ENCODE results near the gene ANKRD44. TPM values are rescaled to one million over a fixed set of nuclear protein-coding genes. Genes with fewer than 3 reads are reported as not detected.

Gene ANKRD44
- total and polyA plus RNA-seq, 8 donors: 23.2 to 52.6 (median 29.8) TPM

DNA sequence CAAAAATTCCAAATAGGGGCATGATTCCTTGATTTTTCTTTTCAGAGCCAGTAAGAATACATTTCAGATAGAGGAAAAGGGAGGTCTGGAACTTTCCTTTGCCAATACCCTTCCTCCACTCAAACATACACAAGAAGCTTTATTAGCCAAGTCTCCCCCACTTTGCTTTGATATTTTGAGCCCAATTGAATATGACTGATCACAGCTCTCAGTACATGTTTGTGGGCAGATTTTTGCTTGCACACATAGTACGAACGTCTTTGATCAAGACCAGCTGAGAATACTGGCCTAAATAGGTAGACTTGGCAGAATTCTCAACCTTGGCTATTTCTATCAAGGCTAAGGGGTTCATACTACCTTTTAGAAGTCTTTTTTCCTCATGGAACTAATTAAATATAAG, 235.3 kb downstream of the ANKRD44 start:
- intact Hi-C loops (cut with DNase I): no loop called here
- no peak for ATAC-seq
- Histone ChIP-seq H3K9me3 (no peaks in the 10 kb centered on the region), H3K27me3 (no peaks in the 10 kb centered on the region), H3K4me3 (no peak overlapping the region), H3K27ac (no peak overlapping the region), H3K36me3 (peaks cover 0 to 32% of the 10 kb centered on the region in 2 donors), H3K4me1 (peaks cover 0 to 6% of the 10 kb centered on the region in 2 donors)
- DNase-seq: no peak
- TF ChIP-seq, protein P1, sequence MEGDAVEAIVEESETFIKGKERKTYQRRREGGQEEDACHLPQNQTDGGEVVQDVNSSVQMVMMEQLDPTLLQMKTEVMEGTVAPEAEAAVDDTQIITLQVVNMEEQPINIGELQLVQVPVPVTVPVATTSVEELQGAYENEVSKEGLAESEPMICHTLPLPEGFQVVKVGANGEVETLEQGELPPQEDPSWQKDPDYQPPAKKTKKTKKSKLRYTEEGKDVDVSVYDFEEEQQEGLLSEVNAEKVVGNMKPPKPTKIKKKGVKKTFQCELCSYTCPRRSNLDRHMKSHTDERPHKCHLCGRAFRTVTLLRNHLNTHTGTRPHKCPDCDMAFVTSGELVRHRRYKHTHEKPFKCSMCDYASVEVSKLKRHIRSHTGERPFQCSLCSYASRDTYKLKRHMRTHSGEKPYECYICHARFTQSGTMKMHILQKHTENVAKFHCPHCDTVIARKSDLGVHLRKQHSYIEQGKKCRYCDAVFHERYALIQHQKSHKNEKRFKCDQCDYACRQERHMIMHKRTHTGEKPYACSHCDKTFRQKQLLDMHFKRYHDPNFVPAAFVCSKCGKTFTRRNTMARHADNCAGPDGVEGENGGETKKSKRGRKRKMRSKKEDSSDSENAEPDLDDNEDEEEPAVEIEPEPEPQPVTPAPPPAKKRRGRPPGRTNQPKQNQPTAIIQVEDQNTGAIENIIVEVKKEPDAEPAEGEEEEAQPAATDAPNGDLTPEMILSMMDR (IDR thresholded peaks at IDR 0.05): no peak

DNA sequence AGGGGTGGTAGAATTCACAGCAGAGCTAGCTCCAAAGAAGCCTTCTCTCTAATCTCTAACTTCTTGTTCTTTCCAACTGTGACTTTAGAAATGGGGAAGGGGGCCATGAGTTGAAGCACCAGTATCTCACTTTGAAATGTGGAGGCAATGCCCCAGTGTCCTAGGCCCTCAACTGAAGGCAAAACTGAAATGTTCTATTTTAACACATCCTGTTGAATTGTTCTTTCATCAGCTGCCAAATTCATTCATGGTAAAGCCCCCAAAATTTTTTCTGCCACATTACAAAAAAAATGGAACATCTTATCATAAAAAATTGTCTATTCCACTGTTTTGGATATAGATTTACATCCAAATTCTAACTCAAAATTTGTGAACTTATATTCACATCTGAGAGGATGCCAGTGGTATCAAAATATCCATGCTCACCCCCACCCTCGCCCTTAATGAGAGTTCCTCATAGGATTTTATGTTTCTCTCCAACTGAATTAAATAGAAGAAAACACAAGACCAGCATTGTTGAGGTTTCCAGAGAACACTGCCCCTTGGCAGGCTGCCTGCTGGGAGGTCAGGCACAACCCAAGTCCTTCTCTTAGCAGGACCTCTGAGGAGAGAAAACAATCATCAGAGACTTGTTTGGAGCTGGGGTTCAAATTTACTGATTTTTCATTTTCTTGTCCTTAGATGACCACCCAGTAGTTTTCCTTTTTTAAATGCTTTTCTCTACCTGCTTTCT, 236.7 kb downstream of the ANKRD44 start:
- ATAC-seq (no peak), DNase-seq (no peak)

GRCh38 chr2:197073270-197073669, 237.3 kb downstream of the ANKRD44 start:
- Histone ChIP-seq H3K4me1 (peaks cover 0 to 6% of the 10 kb centered on the region in 2 donors), H3K9me3 (no peaks in the 10 kb centered on the region), H3K36me3 (peaks cover 0 to 26% of the 10 kb centered on the region in 2 donors), H3K4me3 (no peak overlapping the region), H3K27ac (no peak overlapping the region), H3K27me3 (no peaks in the 10 kb centered on the region)
- no peak for ATAC-seq
- intact Hi-C loops (cut with DNase I): no loop called here
- DNase-seq: no peak
- TF ChIP-seq, protein P1 (IDR thresholded peaks at IDR 0.05): no peak

More for the DNA sequence above, 236.7 kb downstream of the ANKRD44 start:
- TF ChIP-seq, protein P1 (IDR thresholded peaks at IDR 0.05): no peak
- no peaks in the 10 kb centered on the region for H3K27me3 ChIP-seq
- H3K9me3 ChIP-seq: no peaks in the 10 kb centered on the region
- H3K27ac ChIP-seq: peak overlapping the region in 1 of 2 donors; percentile 36
- intact Hi-C loops (cut with DNase I): no loop called here
- peaks cover 0 to 30% of the 10 kb centered on the region in 2 donors for H3K36me3 ChIP-seq
- H3K4me3 ChIP-seq: no peak overlapping the region
- H3K4me1 ChIP-seq: peaks cover 0 to 6% of the 10 kb centered on the region in 2 donors

GRCh38 chr2:197072533-197072932, 238.0 kb downstream of the ANKRD44 start:
- ATAC-seq (no peak), DNase-seq (no peak)
- peaks cover 0 to 19% of the 10 kb centered on the region in 2 donors for H3K36me3 ChIP-seq
- intact Hi-C loops (cut with DNase I): no loop called here
- TF ChIP-seq, protein P1 (IDR thresholded peaks at IDR 0.05): no peak
- no peak overlapping the region for H3K4me3 ChIP-seq
- H3K9me3 ChIP-seq: no peaks in the 10 kb centered on the region
- no peak overlapping the region for H3K27ac ChIP-seq
- no peaks in the 10 kb centered on the region for H3K27me3 ChIP-seq
- peaks cover 0 to 6% of the 10 kb centered on the region in 2 donors for H3K4me1 ChIP-seq

DNA sequence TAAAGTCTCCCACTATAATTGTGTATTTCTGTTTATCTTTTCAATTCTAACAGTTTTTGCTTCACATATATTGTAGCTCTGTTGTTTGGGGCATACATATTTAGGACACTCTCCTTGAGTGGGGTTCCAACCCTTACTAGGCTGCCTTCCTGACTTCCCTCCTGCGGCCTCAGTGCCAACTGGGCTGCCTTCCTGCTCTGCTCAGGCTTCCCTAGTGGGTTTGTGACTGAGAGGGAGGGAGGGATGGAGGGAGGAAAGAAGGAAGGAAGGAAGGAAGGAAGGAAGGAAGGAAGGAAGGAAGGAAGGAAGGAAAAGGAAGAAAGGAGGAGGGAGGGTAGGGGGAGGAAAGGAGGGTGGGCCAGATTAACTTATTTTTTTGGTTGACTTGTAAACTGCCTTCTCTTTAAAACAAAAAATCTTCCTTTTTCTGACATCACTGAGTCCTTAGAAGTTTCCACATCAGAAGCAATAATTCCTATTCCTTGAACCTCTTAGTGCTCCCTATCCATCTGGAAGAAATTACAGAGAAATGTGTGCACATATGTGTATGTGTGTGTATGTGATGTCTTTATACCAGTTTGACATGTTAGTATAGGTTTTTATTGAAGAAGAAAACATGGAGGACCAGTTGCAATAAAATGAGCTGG, 238.7 kb downstream of the ANKRD44 start:
- peaks cover 0 to 6% of the 10 kb centered on the region in 2 donors for H3K4me1 ChIP-seq
- DNase-seq (no peak), ATAC-seq (no peak)
- H3K36me3 ChIP-seq: peaks cover 0 to 12% of the 10 kb centered on the region in 2 donors
- no peaks in the 10 kb centered on the region for H3K27me3 ChIP-seq
- no peak overlapping the region for H3K4me3 ChIP-seq
- no peak overlapping the region for H3K27ac ChIP-seq
- TF ChIP-seq, protein P1 (IDR thresholded peaks at IDR 0.05): no peak
- intact Hi-C loops (cut with DNase I): no loop called here
- H3K9me3 ChIP-seq: no peaks in the 10 kb centered on the region

Measured in left lung (tissue), 10 donors.